Glutamatergic neuron (in vitro differentiated cells): ENCODE data around the gene SLC1A7. TPM values are rescaled to one million over a fixed set of nuclear protein-coding genes. Genes with fewer than 3 reads are reported as not detected.

Experiments
- DNase-seq: peaks from one replicate; pipeline ENCODE4 v3.0.0; 2022
- H3K27ac Mint-ChIP-seq: one replicate; pipeline ENCODE4 v1.8.0; 2020; ENCODE audit warnings: mild to moderate bottlenecking, mixed read lengths, inconsistent platforms; ENCODE audit not compliant: unreplicated experiment
- H3K27me3 Mint-ChIP-seq: one replicate; pipeline ENCODE4 v1.8.0; 2020; ENCODE audit warnings: mild to moderate bottlenecking, moderate library complexity, mixed read lengths, inconsistent platforms; ENCODE audit not compliant: unreplicated experiment
- H3K36me3 Mint-ChIP-seq: one replicate; pipeline ENCODE4 v1.8.0; 2020; ENCODE audit warnings: mild to moderate bottlenecking, mixed read lengths, inconsistent platforms; ENCODE audit not compliant: unreplicated experiment
- H3K4me1 Mint-ChIP-seq: one replicate; pipeline ENCODE4 v1.8.0; 2020; ENCODE audit warnings: mild to moderate bottlenecking, low read depth, mixed read lengths, inconsistent platforms; ENCODE audit not compliant: unreplicated experiment
- H3K4me3 Mint-ChIP-seq: one replicate; pipeline ENCODE4 v1.8.0; 2020; ENCODE audit warnings: mild to moderate bottlenecking, mixed read lengths, inconsistent platforms; ENCODE audit not compliant: unreplicated experiment
- H3K9me3 Mint-ChIP-seq: one replicate; pipeline ENCODE4 v1.8.0; 2020; ENCODE audit warnings: mild to moderate bottlenecking, moderate library complexity, mixed read lengths, inconsistent platforms; ENCODE audit not compliant: unreplicated experiment
- CTCF ChIP-seq: fragments of 200-600 bp; sonication (generic); IDR thresholded peaks from one replicate; pipeline ENCODE4 v1.5.0; 2021; ENCODE audit not compliant: partially characterized antibody, unreplicated experiment
- total RNA-seq: library from RNA; stranded (reverse); fragmentation: NEBNext Ultra II Directional; extraction: Animal tissue kit (Norgen Biotek cat#: 25700); gene quantifications from one replicate; pipeline ENCODE4 v1.2.1, GENCODE V29; 2021; ENCODE audit not compliant: unreplicated experiment

Gene SLC1A7
- total RNA-seq, 1 donor from 2014 or later, result not detected

GRCh38 chr1:53155534-53155933 lies 13.1 kb upstream of the SLC1A7 start:
- no peaks in the 10 kb centered on the region for H3K9me3 Mint-ChIP-seq
- DNase-seq, result no peak
- H3K36me3 Mint-ChIP-seq, result no peaks in the 10 kb centered on the region
- TF ChIP-seq CTCF, result no peak
- no peak overlapping the region for H3K27ac Mint-ChIP-seq
- no peaks in the 10 kb centered on the region for H3K4me1 Mint-ChIP-seq
- peaks cover 4% of the 10 kb centered on the region for H3K27me3 Mint-ChIP-seq
- no peak overlapping the region for H3K4me3 Mint-ChIP-seq

- H3K4me3 Mint-ChIP-seq, result no peak overlapping the region
- no peak overlapping the region for H3K27ac Mint-ChIP-seq
- peaks cover 4% of the 10 kb centered on the region for H3K27me3 Mint-ChIP-seq
Measured at GRCh38 chr1:53154859-53155438, 12.5 kb upstream of the SLC1A7 start.

GRCh38 chr1:53153752-53154151 lies 11.3 kb upstream of the SLC1A7 start:
- Mint-ChIP-seq H3K9me3 (no peaks in the 10 kb centered on the region), H3K36me3 (no peaks in the 10 kb centered on the region), H3K4me3 (no peak overlapping the region), H3K27ac (no peak overlapping the region), H3K27me3 (peaks cover 4% of the 10 kb centered on the region), H3K4me1 (no peaks in the 10 kb centered on the region)
- TF ChIP-seq CTCF, result no peak
- no peak for DNase-seq

More at GRCh38 chr1:53154859-53155438, 12.5 kb upstream of the SLC1A7 start:
- DNase-seq, result no peak
- Mint-ChIP-seq H3K36me3 (no peaks in the 10 kb centered on the region), H3K4me1 (no peaks in the 10 kb centered on the region), H3K9me3 (no peaks in the 10 kb centered on the region)
- TF ChIP-seq CTCF, result no peak

GRCh38 chr1:53148123-53148522 lies 5.7 kb upstream of the SLC1A7 start:
- DNase-seq, result no peak
- peaks cover 2% of the 10 kb centered on the region for H3K27me3 Mint-ChIP-seq
- no peak for TF ChIP-seq CTCF
- peaks cover 8% of the 10 kb centered on the region for H3K4me1 Mint-ChIP-seq
- peaks cover 2% of the 10 kb centered on the region for H3K9me3 Mint-ChIP-seq
- no peaks in the 10 kb centered on the region for H3K36me3 Mint-ChIP-seq
- H3K27ac Mint-ChIP-seq, result no peak overlapping the region
- H3K4me3 Mint-ChIP-seq, result no peak overlapping the region

- Mint-ChIP-seq H3K4me1 (peaks cover 8% of the 10 kb centered on the region), H3K9me3 (peaks cover 2% of the 10 kb centered on the region), H3K27me3 (peaks cover 2% of the 10 kb centered on the region), H3K4me3 (no peak overlapping the region), H3K27ac (no peak overlapping the region), H3K36me3 (no peaks in the 10 kb centered on the region)
- TF ChIP-seq CTCF, result no peak
- DNase-seq, result no peak
Measured at GRCh38 chr1:53147174-53147573, 4.7 kb upstream of the SLC1A7 start.
